ENCODE data around the gene PSMB5.
A peak's percentile ranks its signal among the peaks of the same experiment; 100 is the strongest.
"Not testable (repeated sequence)": the region's sequence is repeated elsewhere in the genome, so short reads cannot be mapped to it uniquely, and the experiment has no call there.

Gene PSMB5

GRCh38 chr14:23006544-23007419, 27.9 kb downstream of the PSMB5 start:
- peak overlapping the region; percentile 75 for H3K4me3 ChIP-seq (ENCODE audit: control insufficient read depth, low read depth, low read length)
- peak; percentile 47 for TF ChIP-seq CTCF (IDR thresholded peaks at IDR 0.05; ENCODE audit: control insufficient read depth, insufficient read depth, low read depth, low read length, missing control alignments)
- DNase-seq (ENCODE audit: low read depth), result peak; percentile 92

GRCh38 chr14:23006188-23006534, 28.5 kb downstream of the PSMB5 start:
- TF ChIP-seq CTCF (IDR thresholded peaks at IDR 0.05; ENCODE audit: control insufficient read depth, insufficient read depth, low read depth, low read length, missing control alignments), result no peak
- H3K4me3 ChIP-seq (ENCODE audit: control insufficient read depth, low read depth, low read length), result peak overlapping the region; percentile 75
- no peak for DNase-seq (ENCODE audit: low read depth)

GRCh38 chr14:23005451-23006187, 29.1 kb downstream of the PSMB5 start:
- no peak for TF ChIP-seq CTCF (IDR thresholded peaks at IDR 0.05; ENCODE audit: control insufficient read depth, insufficient read depth, low read depth, low read length, missing control alignments)
- H3K4me3 ChIP-seq (ENCODE audit: control insufficient read depth, low read depth, low read length), result no peak overlapping the region
- DNase-seq (ENCODE audit: low read depth), result no peak

- not testable (repeated sequence) for H3K4me3 ChIP-seq (ENCODE audit: control insufficient read depth, low read depth, low read length); DNase-seq (ENCODE audit: low read depth)
Measured at GRCh38 chr14:23004274-23004673, 30.4 kb downstream of the PSMB5 start.

- H3K4me3 ChIP-seq (ENCODE audit: control insufficient read depth, low read depth, low read length), result no peak overlapping the region
- DNase-seq (ENCODE audit: low read depth), result no peak
- no peak for TF ChIP-seq CTCF (IDR thresholded peaks at IDR 0.05; ENCODE audit: control insufficient read depth, insufficient read depth, low read depth, low read length, missing control alignments)
Measured at GRCh38 chr14:23002592-23002991, 32.1 kb downstream of the PSMB5 start.

GRCh38 chr14:23000860-23001259, 33.8 kb downstream of the PSMB5 start:
- DNase-seq (ENCODE audit: low read depth), result no peak
- no peak overlapping the region for H3K4me3 ChIP-seq (ENCODE audit: control insufficient read depth, low read depth, low read length)
- no peak for TF ChIP-seq CTCF (IDR thresholded peaks at IDR 0.05; ENCODE audit: control insufficient read depth, insufficient read depth, low read depth, low read length, missing control alignments)

Measured in AG09309 (cell line).